Stimulated activated CD8-positive, alpha-beta memory T cell treated with anti-CD3 and anti-CD28 coated beads, Interleukin-4, amount 100 ng/mL, for 1 hour (primary cell): ENCODE measurements around the gene TEKT2.

Experiments used
- DNase-seq, 2 donors: peaks; one replicate each; pipeline ENCODE4 v3.0.0-alpha.2; 2020; ENCODE audit warnings: low read depth in 2 of 2, low spot score in 1 of 2

The TEKT2 gene

GRCh38 chr1:36128126-36128904 is 44.4 kb downstream of the TEKT2 start:
- no peak for DNase-seq

- no peak for DNase-seq
These were observed 45.0 kb downstream of the TEKT2 start for GRCh38 chr1:36128905-36129206.

GRCh38 chr1:36132029-36132428 is 48.1 kb downstream of the TEKT2 start:
- DNase-seq, result no peak

- no peak for DNase-seq
These were observed 49.6 kb downstream of the TEKT2 start for GRCh38 chr1:36133484-36133883.

- DNase-seq, result no peak
These were observed 50.1 kb downstream of the TEKT2 start for GRCh38 chr1:36134031-36134430.

GRCh38 chr1:36134505-36135329 is 50.8 kb downstream of the TEKT2 start:
- DNase-seq, result no peak

- no peak for DNase-seq
These were observed 51.4 kb downstream of the TEKT2 start for GRCh38 chr1:36135330-36135667.

- DNase-seq, result no peak
These were observed 51.9 kb downstream of the TEKT2 start for GRCh38 chr1:36135796-36136195.

GRCh38 chr1:36136535-36136934 is 52.6 kb downstream of the TEKT2 start:
- no peak for DNase-seq

- no peak for DNase-seq
These were observed 53.3 kb downstream of the TEKT2 start for GRCh38 chr1:36137226-36137625.

GRCh38 chr1:36137776-36138175 is 53.9 kb downstream of the TEKT2 start:
- no peak for DNase-seq
